NCI-H82 treated with DMSO at 0.1 percent for 48 hours (cell line): ENCODE measurements around the gene EML2.
"Not testable (repeated sequence)": the region's sequence is repeated elsewhere in the genome, so short reads cannot be mapped to it uniquely, and the experiment has no call there.

Experiments
- DNase-seq: peaks from one replicate; lab custom pipeline; 2025; ENCODE audit not compliant: unreplicated experiment; lab: John Stamatoyannopoulos, UW

Gene EML2, protein sequence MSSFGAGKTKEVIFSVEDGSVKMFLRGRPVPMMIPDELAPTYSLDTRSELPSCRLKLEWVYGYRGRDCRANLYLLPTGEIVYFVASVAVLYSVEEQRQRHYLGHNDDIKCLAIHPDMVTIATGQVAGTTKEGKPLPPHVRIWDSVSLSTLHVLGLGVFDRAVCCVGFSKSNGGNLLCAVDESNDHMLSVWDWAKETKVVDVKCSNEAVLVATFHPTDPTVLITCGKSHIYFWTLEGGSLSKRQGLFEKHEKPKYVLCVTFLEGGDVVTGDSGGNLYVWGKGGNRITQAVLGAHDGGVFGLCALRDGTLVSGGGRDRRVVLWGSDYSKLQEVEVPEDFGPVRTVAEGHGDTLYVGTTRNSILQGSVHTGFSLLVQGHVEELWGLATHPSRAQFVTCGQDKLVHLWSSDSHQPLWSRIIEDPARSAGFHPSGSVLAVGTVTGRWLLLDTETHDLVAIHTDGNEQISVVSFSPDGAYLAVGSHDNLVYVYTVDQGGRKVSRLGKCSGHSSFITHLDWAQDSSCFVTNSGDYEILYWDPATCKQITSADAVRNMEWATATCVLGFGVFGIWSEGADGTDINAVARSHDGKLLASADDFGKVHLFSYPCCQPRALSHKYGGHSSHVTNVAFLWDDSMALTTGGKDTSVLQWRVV

DNA sequence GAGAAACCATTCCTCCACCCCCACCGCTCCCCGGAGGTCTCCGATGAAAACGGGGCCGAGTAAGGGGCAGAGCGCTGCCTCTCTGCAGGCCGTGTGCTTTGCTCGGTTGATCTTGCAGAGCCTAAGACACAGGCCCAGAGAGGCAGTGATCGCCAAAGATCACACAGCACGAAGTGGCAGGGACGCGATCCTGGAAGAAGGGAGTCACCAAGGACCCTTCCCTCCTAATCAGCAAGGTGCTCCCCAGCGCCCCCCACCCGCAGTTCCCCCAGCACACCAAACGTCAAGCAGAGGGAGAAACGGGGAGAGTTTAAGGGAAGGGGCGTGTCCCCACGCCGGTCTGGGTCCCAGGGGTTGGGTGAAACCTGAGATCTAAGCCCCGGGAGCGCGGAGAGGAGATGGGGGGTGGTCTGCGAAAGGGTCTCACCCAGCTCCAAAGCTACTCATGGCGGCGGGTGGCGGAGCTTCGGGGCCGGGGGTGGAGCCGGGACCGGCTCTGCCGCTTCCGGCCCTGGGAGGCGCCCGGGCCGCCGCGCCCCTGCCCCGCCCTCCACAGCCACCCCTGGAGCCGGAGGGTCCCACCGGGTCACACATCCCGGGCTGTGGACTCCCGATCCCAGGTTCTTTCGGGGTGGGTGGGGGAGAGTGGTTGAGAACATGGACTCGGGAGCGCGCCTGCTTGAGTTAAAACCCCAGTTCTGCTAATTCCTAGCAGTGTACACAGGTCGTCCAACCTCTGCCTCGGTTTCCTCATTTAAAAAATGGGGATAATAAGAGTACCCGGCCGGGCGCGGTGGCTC lies at the start of gene EML2:
EML2 (minus strand) TSS at position 468 of the 800 bp plus-strand sequence; CDS start at position 447, 21 bp downstream.
- DNase-seq: peak; percentile 16

DNA sequence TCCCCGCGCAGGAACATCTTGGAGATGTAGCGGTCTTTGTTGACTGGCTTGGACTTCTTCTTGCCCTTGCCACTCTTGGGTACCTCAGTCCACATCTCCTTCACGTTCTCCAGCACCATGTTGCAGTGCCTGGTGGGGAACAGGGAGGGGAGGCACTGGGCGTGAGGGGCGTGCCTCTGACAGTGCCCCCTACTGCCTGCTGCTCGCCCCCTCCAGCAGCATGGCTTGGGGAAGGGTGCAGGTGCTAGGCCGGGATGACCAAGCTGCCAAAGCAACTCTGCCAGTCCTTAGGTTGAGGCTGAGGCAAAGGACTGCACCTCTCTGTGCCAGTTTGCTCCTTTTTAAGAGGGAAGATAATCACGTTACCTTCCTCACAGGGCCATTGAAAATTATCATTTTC lies 48.4 kb upstream of the EML2 start:
- no peak for DNase-seq

DNA sequence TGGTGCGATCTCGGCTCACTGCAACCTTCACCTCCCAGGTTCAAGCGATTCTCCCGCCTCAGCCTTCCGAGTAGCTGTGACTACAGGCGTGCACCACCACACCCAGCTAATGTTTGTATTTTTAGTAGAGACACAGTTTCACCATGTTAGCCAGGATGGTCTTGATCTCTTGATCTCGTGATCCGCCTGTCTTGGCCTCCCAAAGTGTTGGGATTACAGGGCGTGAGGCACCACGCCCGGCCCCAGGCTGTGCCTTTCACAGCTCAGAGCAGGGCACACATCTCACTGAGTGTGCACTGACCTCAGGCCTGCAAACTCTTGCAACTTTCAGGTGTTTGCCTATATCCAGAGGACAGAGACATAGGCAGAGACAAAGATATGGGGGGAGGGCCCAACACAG lies 45.8 kb upstream of the EML2 start:
- DNase-seq: not testable (repeated sequence)

DNA sequence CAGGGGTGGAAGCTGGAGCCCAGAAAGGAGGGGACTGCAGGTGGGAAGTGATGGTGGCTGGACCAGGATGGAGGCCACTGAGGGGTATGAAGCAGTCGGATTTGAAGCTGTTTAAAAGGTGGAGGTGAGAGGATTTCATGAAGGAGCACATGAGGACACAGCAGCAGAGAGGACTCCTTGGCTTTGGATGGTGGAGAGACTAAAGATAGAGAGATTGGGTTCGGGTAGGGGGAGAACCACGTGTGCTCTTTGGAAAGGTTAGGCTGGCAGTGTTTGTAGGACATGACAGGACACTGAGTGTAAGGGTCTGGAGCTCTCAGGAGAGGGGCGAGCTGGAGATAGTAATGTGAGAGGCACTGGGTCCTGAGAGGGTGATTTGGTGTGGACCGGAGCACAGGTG lies 43.7 kb upstream of the EML2 start:
- DNase-seq: no peak

DNA sequence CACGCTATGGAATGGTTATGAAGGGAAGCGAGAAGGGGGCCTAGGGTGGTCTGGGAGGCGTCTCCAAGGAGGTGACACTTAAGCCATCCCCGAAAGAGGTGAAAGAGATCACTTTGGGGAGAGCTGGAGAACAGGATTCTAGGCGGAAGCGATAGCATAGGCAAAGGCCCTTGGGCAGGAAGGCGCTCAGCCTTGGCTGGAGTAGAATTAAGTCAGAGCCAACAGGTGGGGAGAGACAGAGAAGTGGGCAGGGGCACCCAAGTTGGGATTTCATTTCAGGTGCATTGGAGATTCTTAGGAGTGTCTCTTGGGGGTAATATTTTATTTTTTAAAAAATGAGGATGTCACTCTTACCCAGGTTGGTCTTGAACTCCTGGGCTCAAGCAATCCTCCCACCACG lies 42.9 kb upstream of the EML2 start:
- DNase-seq: no peak

DNA sequence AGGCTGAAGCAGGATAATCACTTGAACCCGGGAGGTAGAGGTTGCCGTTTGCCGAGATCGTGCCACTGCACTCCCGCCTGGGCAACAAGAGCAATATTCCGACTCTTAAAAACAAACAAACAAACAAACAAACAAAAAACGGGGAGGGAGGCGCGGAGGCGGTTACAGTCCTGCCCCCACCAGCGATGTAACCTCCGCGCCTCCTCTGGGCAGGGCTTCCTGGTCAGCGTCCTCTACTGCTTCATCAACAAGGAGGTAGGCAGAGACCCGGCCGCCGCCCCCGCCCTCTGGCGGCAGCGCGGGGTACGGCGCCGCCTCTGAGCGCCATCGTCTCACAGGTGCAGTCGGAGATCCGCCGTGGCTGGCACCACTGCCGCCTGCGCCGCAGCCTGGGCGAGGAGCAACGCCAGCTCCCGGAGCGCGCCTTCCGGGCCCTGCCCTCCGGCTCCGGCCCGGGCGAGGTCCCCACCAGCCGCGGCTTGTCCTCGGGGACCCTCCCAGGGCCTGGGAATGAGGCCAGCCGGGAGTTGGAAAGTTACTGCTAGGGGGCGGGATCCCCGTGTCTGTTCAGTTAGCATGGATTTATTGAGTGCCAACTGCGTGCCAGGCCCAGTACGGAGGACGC lies 42.3 kb upstream of the EML2 start:
- peak; percentile 59 for DNase-seq

DNA sequence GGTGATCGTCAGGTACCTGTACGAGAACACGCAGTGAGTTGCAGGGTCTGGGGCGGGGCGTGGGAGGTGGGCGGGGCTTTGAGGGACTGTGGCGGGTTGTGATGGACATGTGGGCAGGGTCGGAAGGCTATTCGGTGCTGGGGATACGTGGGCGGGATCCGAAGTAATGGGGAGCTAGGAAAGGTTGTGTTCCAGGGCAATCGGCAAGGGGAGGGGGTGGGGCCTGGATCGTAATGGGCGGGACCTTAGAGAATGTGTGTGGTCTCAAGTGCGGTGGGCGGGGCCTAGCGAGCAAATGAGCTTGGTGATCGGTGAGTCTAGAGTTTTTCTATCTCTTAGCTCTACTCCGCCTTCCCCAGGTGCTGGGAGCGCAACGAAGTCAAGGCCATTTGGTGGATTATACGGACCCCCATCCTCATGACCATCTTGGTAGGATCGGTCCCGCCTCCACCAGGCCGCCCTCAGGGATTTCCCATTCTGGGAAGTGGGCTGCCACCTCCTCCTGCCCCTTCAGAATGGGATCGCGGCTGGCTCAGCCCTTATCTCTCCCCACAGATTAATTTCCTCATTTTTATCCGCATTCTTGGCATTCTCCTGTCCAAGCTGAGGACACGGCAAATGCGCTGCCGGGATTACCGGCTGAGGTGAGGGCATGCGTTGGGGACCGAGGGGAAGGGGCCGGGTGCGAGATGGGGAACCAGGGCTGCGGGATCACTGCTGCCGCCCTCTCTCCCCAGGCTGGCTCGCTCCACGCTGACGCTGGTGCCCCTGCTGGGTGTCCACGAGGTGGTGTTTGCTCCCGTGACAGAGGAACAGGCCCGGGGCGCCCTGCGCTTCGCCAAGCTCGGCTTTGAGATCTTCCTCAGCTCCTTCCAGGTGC lies 38.4 kb upstream of the EML2 start:
- DNase-seq: no peak

DNA sequence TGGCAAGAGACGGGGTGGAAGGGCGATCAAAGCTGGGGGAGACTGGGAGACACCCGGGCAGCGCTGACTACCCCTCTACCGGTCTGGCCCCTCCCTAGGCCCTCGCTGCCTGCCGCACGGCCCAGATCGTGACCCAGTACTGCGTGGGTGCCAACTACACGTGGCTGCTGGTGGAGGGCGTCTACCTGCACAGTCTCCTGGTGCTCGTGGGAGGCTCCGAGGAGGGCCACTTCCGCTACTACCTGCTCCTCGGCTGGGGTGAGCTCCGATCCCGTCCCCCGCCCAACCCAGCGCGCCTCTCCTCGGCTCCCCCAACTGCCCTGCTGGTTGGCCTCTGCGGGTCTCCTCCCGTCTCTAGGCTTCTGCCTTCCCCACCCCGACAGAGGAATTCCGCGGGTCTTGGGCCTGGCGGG lies 37.7 kb upstream of the EML2 start:
- DNase-seq: no peak

DNA sequence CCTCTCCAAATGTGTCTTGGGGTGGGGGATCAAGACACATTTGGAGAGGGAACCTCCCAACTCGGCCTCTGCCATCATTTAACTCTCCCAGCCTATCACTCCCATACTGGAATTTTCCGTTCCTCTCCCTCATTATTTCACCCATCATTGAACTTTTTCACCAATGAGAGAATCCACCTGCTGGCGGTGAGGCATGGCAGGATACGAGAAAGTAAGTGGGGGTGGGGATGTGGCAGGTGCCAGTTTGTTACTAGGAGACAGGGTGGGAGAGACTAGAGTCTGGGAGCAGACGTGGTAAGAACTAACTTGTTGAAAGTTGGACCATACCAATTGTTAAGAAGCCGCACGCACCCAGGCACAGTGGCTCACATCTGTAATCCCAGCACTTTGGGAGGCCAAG lies 35.7 kb upstream of the EML2 start:
- DNase-seq: no peak

DNA sequence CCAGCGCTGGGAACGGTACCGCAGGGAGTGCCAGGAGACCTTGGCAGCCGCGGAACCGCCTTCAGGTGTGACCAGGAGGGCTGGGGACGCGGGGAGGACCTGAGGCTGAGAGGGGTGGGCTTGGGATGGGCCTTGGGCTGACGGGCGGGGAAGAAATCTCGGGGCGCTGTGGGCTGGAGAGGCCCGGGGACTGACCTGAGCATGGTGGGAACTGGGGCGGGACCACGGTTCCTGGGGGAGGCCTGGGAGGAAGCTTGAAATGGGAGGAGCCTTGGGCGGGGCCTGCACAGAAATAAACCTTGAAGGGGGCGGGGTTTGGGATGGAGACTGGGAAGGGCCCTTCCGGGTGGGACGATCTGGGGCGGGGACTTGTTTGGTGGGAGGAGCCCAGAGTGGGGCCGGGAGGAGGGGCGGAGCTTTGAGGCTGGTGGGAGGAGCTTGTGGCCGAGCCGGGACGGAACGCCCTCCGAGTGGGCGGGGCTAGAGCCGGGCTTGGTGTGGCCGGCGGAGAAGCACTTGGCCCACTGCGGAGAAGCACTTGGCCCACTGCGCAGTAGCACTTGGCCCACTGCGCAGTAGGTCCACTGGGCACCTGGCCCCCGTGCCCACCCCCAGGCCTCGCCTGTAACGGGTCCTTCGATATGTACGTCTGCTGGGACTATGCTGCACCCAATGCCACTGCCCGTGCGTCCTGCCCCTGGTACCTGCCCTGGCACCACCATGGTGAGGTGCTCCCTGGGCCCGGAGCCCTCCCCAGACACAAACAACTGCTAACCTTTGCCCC lies 31.7 kb upstream of the EML2 start:
- DNase-seq: peak; percentile 62

DNA sequence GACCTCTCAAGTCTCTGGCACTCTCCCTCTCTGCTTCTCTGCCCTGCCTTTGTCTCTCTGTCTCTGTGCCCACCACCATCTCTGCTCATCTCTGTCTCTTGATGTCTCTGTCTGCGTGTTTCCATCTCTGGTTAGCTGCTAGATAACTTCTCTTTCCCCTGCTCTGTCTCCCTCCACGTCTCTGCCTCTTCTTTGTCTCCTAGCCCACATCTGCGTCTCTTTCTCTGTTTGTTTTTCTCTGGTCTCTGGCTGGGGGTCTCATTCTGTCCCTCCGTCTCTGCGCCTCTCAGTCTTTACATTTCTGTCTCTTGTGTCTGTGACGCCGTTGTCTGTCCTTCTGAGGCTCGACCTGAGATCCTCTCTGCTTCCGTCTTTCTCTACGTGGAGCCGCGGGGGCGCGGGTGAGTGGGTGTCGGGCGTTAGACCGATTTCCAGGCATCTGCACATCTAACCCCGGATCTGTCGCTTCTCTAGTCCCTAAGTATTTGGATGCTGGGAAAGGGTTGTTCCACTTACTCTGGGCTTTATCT lies 29.2 kb upstream of the EML2 start:
- no peak for DNase-seq

DNA sequence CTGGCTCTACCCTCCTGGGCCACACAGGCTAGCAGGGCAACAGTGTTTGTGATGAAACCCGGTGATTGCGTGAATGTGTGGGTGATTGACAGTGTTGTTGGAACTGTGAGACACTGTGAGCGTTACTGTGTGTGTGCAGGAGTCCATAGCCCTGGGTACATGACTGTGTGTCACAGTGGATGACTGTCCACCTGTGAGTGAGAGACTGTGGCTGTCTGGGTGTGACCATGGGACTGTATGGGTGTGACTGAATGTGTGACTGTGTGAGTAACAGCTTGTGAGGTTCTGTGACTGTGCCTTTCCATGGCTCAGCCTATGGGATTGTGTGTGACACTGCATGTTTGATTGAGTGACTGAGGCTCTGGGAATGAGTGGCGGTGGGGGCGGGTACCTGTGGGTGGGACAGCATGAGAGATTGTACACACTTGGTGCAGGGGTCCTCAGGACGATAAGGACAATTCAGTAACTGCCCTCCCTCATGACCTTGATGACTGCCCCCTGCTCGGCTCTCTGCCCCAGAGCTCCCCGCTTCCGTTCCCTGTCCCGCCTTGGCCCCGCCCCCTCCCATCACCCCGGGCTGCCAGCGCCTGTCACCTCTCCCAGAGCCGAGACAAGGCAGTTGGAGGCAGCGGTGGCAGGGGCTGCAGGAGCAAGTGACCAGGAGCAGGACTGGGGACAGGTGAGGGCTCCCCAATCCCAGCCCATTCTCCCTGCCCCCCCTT lies 28.6 kb upstream of the EML2 start, which contains the start of gene GIPR:
GIPR (plus strand) TSS at position 602 of the 722 bp plus-strand sequence. CDS start 1,300 bp downstream, outside the sequence.
- peak; percentile 84 for DNase-seq

DNA sequence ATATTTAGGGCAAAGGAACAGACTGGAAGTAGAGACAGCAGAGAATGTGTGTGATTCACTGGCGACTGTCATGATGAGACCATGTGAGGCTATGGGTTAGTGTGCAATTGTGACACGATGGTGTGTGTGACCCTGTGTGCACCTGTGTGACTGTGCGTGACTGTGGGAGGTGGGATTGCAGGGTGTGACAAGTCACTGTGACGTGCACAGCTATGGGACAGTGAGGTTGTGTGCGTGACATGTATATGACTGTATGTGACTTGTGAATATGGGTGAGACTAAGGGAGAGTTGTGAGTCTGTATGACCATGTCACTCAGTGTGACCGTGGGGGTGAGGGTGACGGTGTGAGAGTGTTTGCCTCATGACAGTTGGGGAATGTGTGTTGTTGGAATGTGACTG lies 25.4 kb upstream of the EML2 start:
- DNase-seq: no peak

DNA sequence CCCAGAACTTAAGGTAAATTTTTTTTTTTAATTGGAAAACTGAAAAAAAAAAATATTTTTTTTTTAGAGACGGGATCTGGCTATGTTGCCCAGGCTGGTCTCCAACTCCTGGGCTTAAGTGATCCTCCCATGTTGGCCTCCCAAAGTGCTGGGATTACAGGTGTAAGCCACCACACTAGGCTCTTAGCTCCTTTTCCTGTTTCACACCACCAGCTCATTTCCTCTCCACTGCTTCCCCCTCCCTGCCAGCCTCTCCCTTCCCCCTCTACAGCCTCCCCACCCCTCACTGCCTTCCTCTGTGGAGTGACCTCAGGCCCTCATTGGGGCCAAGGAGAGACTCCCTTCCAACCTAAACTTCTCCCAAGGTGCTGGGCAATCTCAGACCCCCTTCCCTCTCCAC lies 24.6 kb upstream of the EML2 start:
- DNase-seq: no peak

DNA sequence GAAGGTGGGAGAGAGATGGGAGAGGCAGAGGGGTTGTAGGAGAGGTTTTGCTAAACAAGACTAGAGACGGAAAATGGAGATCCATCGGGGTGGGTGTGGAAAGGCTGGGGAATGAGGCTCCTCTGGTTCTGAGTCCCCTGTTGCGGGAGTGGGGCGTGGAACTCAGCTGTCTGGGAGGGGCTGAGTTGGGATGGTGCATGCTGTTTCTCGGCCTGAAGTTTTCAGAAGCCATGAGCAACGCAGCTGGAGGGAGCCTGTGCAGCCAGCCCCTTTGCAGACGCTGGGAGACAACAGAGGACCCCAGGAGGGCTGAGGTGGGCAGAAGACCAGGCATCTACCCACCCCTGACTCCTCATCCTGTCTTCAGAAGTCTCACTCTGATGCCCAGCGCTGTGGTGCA lies 21.4 kb upstream of the EML2 start:
- no peak for DNase-seq

DNA sequence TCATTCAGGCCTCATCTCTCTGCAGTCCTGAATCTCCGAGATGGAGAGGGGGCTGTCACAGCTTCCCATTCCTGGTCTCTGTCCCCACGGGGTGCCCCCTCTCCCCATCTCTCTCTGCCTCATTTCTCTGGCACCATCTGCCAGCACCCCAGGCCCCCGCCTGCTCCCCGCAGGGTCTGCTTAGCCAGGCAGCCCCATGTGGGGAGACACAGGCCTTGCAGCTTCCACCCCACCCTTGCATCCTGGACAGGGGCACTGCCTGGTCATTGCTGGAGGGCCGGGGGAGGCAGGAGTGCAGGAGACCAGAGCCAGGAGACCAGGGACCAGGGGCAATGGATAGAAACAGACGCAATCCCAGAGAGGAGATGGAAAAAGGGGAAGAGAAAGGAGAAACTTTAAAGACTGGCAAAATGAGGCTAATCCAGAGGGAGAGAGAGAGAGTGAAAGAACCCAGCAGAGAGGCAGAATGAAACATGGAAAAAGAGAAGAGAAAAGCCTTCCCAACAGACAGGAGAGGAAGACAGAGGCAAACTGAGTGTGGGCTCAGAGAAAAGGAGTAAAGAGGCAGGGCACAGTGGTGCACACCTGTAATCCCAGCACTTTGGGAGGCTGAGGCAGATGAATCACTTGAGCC lies 20.0 kb upstream of the EML2 start:
- DNase-seq: no peak

DNA sequence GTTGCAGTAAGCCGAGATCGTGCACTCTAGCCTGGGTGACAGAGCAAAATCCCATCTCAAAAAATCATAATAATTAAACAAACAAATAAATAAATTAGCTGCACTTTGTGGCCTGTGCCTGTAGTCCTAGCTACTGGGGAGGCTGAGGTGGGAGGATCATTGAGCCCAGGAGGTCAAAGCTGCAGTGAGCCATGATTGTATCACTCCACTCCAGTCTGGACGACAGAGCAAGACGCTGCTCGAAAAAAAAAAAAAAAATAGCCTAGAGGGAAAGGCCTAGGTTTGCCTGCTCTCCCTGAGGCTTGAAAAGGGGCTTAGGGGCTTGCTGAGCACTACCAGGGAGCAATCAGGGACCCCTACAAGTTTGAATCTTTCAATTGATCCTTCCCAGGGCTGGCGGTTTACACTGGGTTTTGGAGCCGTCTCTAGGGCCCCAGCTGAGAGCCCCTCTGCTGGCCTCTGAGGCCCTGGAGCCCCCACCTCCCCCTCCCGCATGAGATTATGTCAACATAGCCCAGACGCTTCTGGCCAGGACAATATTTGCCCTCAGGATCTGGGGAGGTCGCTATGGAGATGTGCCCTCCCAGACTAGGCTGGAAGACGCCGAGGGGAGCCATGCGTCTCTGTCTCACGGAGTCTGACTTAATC lies 18.4 kb upstream of the EML2 start:
- DNase-seq: peak; percentile 77

DNA sequence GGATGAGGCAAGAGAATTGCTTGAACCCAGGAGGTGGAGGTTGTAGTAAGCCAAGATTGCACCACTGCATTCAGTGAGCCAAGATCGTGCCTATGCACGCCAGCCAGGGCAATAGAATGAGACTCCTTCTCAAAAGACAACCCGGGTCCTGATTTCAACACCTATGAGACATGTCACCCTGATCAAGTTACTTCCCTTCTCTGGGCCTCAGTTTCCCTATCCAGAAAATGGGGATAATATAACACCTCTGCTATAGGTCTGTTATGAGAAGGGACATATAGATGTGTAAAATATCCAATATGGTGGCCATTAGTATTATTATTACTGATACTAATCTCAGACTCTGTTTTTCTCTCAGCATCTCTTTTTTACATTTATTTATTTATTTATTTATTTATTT lies 15.9 kb upstream of the EML2 start:
- DNase-seq: no peak
